DMS79 treated with DMSO at 0.1 percent for 48 hours (cell line): ENCODE measurements around the gene PARN.
"Not testable (repeated sequence)": the region's sequence is repeated elsewhere in the genome, so short reads cannot be mapped to it uniquely, and the experiment has no call there.

Experiments
- DNase-seq: peaks from one replicate; lab custom pipeline; 2025; lab: John Stamatoyannopoulos, UW

PARN gene

DNA sequence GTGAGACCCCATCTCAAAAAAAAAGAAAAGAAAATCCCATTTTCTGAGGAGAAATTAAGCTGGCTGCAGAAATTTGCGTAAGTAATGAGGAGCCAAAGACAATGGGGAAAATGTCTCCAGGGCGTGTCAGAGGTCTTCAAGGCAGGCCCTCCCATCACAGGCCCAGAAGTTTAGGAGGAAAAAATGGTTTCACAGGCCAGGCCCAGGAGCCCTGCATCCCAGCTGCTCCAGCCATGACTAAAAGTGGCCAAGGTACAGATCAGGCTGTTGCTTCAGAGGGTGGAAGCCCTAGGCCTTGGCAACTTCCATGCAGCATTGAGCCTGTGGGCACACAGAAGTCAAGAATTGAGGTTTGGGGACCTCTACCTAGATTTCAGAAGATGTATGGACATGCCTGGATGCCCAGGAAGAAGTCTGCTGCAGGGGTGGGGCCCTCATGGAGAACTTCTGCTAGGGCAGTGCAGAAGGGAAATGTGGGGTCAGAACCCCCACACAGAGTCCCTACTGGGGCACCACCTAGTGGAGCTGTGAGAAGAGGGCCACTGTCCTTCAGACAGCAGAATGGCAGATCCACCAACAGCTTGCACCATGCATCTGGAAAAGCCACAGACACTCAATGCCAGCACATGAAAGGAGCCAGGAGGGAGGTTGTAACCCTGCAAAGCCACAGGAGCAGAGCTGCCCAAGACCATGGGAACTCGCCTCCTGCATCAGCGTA is 55.2 kb downstream of the PARN start:
- DNase-seq = not testable (repeated sequence)

GRCh38 chr16:14572535-14572934 is 57.5 kb downstream of the PARN start:
- no peak for DNase-seq

DNA sequence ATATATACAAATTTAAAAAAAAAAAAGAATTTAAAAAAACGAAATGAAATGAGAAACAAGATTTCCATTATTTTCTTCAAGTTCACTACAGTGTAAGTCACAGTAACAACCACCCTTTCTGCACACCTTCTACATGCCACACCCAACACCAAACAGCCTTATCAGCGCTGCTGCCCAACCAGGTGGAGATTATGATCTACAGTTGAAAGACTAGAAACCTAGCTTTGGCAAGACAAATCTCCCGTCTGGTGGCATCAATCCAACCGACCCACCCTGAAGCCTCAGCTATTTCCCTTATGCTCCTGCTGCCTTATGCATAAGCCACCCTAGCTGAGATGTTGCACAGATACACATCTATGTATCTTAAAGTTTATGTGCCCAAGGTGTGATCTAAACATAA is 60.8 kb downstream of the PARN start:
- DNase-seq = no peak

- peak; percentile 25 for DNase-seq
Observed at GRCh38 chr16:14566599-14566998, 63.5 kb downstream of the PARN start.

DNA sequence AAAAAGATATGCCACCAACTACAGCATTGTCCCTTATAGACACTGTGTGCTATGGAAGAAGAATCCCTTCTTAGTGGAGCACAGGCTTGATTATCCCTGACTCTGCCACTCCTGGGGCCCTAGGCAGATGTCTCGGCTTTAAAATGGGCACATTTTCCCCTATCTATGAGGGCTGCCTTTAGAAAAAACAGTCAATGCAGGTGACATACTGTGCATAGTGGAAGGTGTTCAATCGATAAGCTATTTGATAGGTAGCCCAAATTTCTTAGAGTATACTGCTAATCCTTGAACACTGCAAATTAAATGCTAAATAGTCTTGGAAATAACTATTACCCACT is 64.4 kb downstream of the PARN start:
- no peak for DNase-seq

DNA sequence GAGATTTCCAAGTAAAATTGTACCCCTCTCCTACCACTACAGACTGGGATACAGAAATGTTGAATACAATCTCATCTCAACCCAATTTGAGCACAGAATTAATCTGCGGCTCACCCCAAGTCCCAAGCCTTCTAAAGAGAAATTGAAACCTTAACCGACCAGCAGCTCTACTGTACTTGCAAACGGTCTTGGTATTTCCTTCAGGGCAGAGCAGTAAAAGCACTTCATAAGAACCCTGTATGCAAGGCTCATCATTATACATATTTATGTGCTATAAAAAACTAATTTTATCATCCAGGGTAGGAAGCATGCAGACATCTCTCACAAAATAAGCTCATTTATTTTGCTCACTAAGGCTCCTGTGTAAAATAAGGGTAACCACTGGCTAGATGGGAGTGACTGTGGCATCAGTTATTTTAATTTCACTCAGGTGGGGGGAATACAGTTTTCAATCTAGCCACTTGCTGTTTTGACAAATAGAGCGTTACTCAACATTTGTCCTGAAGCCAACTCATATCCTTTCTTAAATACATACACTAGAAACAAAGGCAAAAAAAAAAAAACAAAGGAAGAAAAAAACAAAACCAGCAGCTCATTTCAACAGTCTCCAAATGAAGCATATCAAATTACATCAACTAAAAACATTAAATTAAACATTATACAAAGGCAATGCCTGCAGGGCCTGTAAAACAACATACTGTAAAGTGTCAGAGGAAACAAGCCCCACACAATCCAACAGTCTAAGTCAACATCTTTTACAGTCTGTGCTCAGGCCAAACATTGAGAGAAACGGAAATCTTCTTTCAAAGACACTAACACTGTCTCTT is 65.0 kb downstream of the PARN start:
- DNase-seq = peak; percentile 52

DNA sequence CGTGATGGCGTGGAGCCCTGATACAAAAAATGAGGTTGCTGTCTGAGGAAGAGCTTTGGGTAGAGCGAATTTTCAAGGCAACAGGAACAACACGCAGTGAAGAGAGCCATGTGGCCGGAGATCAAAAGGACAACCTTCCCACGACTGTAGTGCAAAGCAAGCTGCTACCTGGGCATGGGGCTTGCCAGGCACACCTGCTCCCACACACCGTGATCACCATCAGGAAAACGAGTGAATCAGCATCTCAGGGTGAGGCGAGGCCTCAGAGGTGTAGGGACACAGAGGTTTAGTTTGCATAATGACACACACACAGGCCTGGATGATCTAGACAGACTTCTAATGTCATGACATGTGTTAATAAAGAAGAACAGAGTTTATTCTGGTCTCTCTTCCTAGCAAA is 65.7 kb downstream of the PARN start:
- DNase-seq = peak; percentile 29

DNA sequence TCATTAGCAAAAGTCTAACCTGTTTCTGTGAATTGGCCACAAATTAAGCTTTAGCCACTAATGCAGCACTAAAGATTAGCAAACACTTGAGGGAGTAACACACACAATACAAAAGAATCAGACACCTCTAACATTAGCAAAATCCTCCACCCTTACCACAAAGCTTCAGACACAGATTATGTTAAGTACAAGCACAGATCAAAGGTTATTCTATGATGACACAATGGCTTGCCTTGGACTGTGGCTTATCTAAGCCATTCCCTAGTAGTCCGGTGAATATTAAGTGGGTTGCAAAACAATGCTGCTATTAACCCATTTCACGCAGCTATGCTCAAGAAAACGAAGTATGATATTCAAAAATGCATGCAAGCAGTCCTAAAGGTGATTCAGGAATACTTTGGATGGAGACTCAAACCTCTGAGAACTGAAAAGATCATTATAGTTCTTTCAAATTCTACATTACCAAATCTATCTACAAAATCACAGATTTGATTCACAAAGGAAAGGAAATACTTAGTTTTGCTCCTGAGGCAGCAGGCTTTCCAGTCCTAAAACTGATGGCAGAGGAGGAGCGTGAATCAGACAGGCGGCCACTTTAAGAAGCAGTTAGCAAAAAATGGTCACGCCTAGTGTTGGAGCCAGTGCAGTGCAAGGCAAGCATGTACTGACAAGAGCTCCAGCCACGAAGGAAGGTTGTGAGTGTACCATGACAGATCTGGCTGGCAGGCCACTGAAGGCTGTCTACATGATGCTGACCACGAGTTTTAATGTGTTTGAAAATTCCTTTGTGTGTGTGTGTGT is 67.2 kb downstream of the PARN start:
- DNase-seq = peak; percentile 22

DNA sequence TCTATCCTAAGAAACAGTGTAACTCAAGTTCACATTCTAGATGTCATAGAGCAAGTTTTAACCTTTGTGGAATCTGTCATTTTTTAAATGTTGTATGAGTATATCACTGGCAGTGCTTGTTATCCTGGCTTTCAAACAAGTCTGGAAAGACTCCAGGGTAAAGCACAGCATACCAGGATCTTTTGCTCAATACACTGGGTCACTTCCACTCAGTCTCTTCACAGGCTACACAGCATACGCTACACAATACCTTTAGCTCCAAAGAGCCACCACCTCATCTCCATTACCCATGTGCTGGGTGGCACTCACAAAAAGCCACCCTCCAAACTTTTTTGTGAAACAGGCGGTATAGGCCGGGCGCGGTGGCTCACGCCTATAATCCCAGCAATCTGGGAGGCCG is 69.5 kb downstream of the PARN start:
- no peak for DNase-seq

DNA sequence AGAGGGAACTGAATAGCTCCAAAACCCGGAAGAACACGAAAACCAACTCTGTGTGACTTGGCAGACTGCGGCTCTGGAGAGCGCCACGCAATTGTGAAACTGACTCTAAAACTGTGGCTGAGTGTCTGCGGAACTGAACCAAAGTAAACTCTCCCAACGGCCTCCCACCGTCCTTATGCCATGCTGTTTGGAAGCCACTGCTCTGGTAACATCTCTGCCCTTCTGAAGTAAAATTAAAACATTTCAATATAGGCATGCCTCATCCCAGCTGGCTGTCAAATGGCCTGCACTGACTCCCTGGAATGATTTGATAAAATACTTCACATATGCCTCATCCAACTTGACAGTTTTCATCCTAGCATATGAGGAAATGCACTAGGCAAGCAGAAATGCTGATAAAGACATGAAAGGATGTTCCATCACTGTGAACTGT is 70.2 kb downstream of the PARN start:
- DNase-seq = peak; percentile 6

DNA sequence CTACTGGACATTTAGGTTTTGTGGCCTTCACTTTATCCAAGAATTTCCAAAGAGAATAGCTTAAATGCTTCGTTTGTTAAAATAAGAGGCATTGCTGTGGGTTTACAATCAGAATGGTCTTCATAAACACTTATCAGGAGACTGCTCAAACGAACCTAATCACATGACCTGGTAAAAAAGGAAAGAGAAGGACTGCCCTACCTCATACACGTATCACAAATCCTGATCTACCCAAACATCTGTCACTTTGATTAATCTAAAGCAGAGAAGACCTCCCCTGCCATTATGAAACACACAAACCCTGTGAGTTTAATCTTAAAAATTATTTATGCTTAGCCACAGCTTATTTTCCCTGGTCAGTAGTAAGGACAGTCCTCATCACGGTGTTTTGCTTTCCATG is 76.6 kb downstream of the PARN start:
- DNase-seq = no peak

DNA sequence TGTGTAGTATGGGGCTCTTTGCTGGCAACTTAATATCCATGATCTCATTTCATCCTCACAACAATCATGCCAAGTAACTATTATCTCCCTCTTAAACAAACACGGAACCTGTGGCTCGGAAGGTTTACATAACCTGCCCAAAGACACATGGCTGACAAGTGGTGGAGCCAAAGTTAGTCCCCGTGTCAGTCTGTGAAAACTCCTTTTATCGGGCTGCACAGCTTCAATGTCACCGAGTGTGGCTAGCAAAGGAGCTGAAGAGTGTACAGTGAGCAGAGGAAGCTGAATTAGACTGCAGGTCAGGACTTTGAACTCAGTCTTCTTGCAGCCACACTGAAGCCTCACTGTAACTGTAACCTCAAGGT is 80.3 kb downstream of the PARN start:
- no peak for DNase-seq

DNA sequence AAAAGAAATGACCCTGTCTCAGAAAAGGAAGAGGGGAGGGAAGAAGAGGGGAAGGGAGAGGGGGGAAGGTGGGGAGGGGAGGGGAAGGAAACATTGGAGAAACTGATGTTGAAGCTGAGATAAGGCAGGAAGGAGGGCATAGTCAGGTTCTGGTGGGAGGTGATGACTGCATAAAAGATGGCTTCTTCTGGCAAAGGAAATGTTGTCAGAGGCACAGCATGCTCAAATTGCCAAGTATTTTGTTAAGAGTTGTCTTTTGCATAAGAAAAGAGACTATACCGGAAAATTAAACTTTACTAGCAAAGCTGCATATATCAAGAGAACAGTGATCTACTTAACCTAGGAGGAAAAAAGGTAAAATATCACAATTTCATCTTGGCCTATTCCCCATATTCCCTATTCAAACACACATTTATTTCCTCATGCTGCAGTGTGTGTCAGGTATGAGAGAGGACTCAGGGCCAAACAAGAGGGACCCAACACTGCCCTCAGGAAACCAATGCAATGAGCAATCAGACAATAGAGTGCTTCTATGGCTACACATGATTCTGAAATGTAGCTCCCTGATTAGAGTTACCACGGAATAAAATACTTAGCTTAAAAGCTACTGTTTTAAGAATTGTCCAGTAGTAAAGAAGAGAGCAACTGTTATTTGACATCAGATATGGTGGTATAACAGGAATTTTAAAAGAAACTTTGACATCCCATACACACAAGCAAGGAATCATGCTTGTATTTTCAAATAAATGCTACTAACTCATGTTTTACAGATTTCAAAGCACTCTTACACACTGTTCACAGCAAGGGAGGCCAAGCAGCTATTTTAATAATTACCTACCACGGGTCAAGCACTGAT is 80.9 kb downstream of the PARN start:
- DNase-seq = no peak

- no peak for DNase-seq
Observed at GRCh38 chr16:14545346-14545884, 84.6 kb downstream of the PARN start.

DNA sequence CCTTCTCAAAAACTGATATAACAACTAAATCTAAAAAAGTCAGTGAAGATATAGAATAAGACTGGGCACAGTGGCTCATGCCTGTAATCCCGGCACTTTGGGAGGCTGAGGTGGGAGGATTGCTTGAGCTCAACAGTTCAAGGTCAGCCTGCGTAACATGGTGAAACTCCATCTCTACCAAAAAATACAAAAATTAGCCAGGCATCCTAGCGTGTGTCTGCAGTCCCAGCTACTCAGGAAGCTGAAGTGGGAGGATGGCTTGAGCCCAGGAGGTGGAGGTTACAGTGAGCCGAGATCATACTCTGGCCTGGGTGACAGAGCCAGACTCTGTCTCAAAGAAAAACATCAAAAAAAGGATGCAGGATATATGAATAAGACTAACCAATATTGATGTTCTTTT is 85.2 kb downstream of the PARN start:
- not testable (repeated sequence) for DNase-seq

GRCh38 chr16:14539631-14540030 is 90.4 kb downstream of the PARN start:
- no peak for DNase-seq

DNA sequence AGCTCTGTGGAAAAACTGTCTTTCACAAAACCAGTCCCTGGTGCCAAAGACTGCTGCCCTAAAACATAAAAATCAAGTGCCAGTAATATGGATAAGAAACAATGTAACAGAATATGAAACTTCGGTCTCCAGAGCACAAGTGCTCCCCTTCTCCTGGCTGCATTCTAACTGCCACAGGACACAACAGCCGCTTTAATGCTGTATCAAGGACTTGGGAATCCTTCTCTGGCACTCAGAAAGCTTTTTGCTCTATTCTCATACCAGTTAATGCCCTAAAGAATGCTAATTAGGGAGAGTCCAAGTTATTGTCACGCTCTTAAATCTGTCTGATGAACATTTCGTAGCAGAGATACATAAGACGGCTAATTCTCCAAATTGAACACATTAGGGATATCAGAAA is 90.9 kb downstream of the PARN start:
- no peak for DNase-seq

DNA sequence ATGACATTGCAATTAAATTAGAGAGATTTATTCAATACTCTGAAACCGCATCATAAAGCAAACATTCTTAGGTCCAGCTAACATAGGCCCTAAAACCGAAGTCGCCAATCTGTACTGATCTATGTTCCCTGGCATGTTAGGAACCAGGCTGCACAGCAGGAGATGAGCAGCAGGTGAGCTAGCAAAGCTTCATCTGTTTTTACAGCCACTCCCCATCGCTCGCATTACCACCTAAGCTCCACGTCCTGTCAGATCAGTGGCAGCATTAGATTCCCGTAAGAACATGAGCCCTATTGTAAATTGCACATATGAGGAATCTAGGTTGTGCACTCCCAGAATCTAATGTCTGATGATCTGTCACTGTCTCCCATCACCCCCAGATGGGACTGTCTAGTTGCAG is 91.5 kb downstream of the PARN start:
- DNase-seq = no peak

DNA sequence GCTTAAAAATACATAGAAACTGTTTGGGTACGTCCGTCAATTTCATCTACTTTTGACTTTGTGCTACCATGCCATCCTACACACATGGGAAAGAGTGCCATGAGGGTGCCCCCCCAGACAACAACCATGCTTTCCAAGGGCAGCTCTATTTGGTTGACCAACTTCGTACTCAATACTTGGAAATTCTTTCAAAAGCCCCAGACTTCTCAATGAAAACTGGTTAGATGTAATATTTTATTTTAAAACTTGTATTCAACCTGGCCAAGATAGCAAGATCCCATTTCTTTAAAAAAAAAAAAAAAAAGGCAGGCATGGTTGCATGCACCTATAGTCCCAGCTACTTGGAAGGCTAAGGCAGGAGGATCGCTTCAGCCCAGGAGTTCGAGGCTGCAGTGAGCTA is 98.4 kb downstream of the PARN start:
- no peak for DNase-seq

GRCh38 chr16:14531101-14531500 is 99.0 kb downstream of the PARN start:
- no peak for DNase-seq

GRCh38 chr16:14530046-14530445 is 100.0 kb downstream of the PARN start:
- no peak for DNase-seq
